ENCODE measurements around the gene MYOZ2. TPM values are rescaled to one million over a fixed set of nuclear protein-coding genes. Genes with fewer than 3 reads are reported as not detected.
A peak's percentile ranks its signal among the peaks of the same experiment; 100 is the strongest.

The MYOZ2 gene
- total and polyA plus RNA-seq, 2 donors (not counting 3 experiments of a cell fraction or from before 2014, with no cell fraction given), result 0.11 to 0.13 TPM

DNA sequence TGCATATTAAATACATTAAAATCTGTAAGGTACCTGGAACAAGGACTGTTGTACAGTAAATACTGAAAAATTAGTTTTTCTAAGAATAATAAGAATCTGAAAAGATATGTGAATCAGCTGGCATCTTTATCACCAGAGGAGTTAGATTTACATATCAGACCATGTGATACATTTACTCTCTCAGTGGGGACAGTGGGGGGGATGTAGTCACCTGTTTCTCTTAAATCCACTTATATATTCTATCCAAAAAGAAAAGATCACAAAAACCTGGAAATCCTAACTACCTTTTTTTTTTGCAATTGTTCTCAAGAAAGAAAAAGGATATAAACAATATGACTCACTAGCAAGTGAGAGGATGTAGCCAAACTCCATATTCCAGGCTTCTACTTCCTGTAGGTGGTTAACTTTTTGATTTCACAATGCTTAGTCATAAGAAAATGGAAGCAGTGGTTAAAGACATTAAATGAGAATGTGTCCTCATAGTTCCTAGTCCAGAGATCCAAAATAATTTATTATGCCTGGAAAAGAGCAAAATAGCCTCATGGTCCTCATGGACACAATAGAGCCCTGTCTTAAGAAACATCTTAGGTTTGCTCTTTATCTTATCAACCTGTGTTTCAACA lies 22.5 kb upstream of the MYOZ2 start:
- H3K27me3 ChIP-seq (ENCODE audit: control insufficient read depth in 2 of 2, insufficient read depth in 2 of 2, low read length in 2 of 2), result no peaks in the 10 kb centered on the region

More for the DNA sequence above, 22.5 kb upstream of the MYOZ2 start:
- Histone ChIP-seq H3K79me2 (ENCODE audit: control insufficient read depth, insufficient read depth, low read length) (no peaks in the 10 kb centered on the region), H3K4me1 (ENCODE audit: control insufficient read depth, extremely low read depth, insufficient read depth, low read length) (peaks cover 38% of the 10 kb centered on the region), H3K4me3 (replicated peaks in 1 of 3; ENCODE audit: insufficient read depth in 1 of 3, low read depth in 1 of 3, low read length in 3 of 3) (peak overlapping the region in 1 of 3 experiments; percentile 22), H2AFZ (ENCODE audit: low read depth, low read length) (peak overlapping the region; percentile 49), H3K4me2 (ENCODE audit: insufficient read depth, low read length) (peak overlapping the region; percentile 77), H4K20me1 (replicated peaks; ENCODE audit: control insufficient read depth, extremely low read depth, insufficient read depth, low read length) (no peaks in the 10 kb centered on the region), H3K9me1 (replicated peaks; ENCODE audit: control insufficient read depth, extremely low read depth, insufficient read depth, low read length) (no peaks in the 10 kb centered on the region), H3K9me3 (replicated peaks; ENCODE audit: control insufficient read depth, insufficient read depth, low read length) (no peaks in the 10 kb centered on the region), H3K36me3 (ENCODE audit: control insufficient read depth in 2 of 2, extremely low read depth in 1 of 2, insufficient read depth in 2 of 2, low read length in 2 of 2) (no peaks in the 10 kb centered on the region), H3K9ac (replicated peaks; ENCODE audit: extremely low read depth, insufficient read depth, low read length) (peak overlapping the region; percentile 65), H3K27ac (ENCODE audit: insufficient read depth, low read depth, low read length) (peak overlapping the region; percentile 91)
- dilution Hi-C loops (cut with MboI; ENCODE audit: extremely low pct_ligation_motif_present, low sequenced_read_pairs), result no loop called here
- DNase-seq (ENCODE audit: low read depth, low spot score), result peak; percentile 91
- TSS peak; percentile 48 for BruUV-seq (replicated peaks)
- peak; percentile 82 for FAIRE-seq
- ChIA-PET CTCF (interaction anchor here (1.1 to 2.3 kb wide), 3 partner anchors 10 to 101 kb away, joined by 3 to 7 read pairs (median 3); partner anchors contain the start of gene USP53), POLR2A (interaction anchor here (1.0 kb wide), 1 partner anchor 100 kb away, joined by 4 read pairs; the partner anchor contains the start of gene USP53)
- intact Hi-C loops (cut with micrococcal nuclease), result loop anchor here (1.0 kb wide), 2 partner anchors 10 to 99 kb away; partner anchors contain the start of gene USP53
- TF ChIP-seq CTCF (IDR thresholded peaks at IDR 0.05; ENCODE audit: extremely low read depth in 1 of 2, insufficient read depth in 1 of 2, low read depth in 1 of 2, low read length in 2 of 2) (no peak), POLR2A (IDR thresholded peaks at IDR 0.05; ENCODE audit: low read depth, low read length) (peak; percentile 39), POLR2AphosphoS5 (IDR thresholded peaks at IDR 0.05; ENCODE audit: insufficient read depth, low read depth, low read length) (peak; percentile 42), MYC (IDR thresholded peaks at IDR 0.05; ENCODE audit: low read depth, low read length) (no peak), MAX (IDR thresholded peaks at IDR 0.05; ENCODE audit: insufficient read depth, insufficient read length) (no peak), FOS (IDR thresholded peaks at IDR 0.05; ENCODE audit: borderline replicate concordance, insufficient read depth, low read length) (peak; percentile 95), EZH2 (IDR thresholded peaks at IDR 0.05; ENCODE audit: borderline replicate concordance, low read depth, low read length, severe bottlenecking) (no peak), GATA2 (IDR thresholded peaks at IDR 0.05; ENCODE audit: insufficient read depth, insufficient read length, low read depth, low read length) (peak; percentile 35), JUN (IDR thresholded peaks at IDR 0.05; ENCODE audit: borderline replicate concordance, insufficient read depth, insufficient read length, low read depth) (peak; percentile 93)

Data from endothelial cell of umbilical vein (primary cell).